ENCODE results near the gene EDAR. TPM values are rescaled to one million over a fixed set of nuclear protein-coding genes. Genes with fewer than 3 reads are reported as not detected.
A peak's percentile ranks its signal among the peaks of the same experiment; 100 is the strongest.

The EDAR gene
- total RNA-seq, 4 donors from 2014 or later: 0.38 to 5.0 (median 0.88) TPM; not detected in 1

- Histone ChIP-seq H3K27ac (no peak overlapping the region), H3K4me3 (no peak overlapping the region), H3K9me3 (no peaks in the 10 kb centered on the region), H3K36me3 (no peaks in the 10 kb centered on the region), H3K4me1 (no peaks in the 10 kb centered on the region), H3K27me3 (no peaks in the 10 kb centered on the region)
- DNase-seq: no peak
- TF ChIP-seq CTCF (IDR thresholded peaks at IDR 0.05) (no peak), POLR2A (IDR thresholded peaks at IDR 0.05) (no peak)
These were observed 11.7 kb upstream of the EDAR start for GRCh38 chr2:109000738-109001137.

DNA sequence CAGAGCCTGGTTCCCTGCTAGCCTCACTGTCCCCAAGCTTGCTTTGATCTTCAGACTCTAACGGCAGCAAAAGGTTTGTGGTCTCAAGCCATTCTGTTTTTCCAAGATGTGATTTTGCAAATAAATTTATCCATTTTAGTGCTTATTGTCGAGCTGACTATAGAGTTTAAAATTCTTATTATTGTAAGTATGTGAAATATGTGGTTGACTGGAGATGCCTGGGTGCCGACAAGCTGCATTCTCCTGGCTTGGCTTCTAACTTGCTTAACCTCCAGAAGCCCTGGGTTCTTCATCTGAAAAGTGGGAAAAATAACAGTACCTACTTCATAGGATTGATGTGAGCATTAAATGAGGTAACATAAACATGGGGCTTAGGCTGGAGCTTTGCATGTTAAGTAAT is 9.9 kb upstream of the EDAR start:
- Histone ChIP-seq H3K27me3 (no peaks in the 10 kb centered on the region), H3K36me3 (no peaks in the 10 kb centered on the region), H3K4me3 (no peak overlapping the region), H3K9me3 (no peaks in the 10 kb centered on the region), H3K27ac (no peak overlapping the region), H3K4me1 (peaks cover 0 to 4% (median 0%) of the 10 kb centered on the region in 4 donors)
- no peak for TF ChIP-seq CTCF (IDR thresholded peaks at IDR 0.05)
- no peak for TF ChIP-seq POLR2A (IDR thresholded peaks at IDR 0.05)
- DNase-seq: no peak

DNA sequence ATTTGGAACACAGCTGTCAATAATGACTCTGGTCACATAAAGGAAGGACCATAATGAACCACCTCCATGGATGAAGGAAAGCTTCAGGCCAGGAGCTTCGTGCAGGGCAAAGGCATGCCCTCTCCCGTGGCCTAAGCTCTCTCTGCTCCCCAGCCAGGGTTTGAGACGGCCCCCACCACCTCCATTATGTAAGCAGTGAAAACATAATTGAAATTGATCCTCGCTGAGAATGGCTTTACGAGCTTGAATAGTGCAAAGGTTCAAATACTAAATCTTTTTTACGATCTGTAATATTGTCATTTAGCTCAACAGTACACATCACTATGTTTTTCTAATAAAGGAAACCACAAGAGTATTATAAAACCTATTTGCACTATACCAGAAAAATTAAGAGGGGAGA is 5.2 kb upstream of the EDAR start:
- H3K27me3 ChIP-seq: no peaks in the 10 kb centered on the region
- H3K4me3 ChIP-seq: no peak overlapping the region
- TF ChIP-seq CTCF (IDR thresholded peaks at IDR 0.05): no peak
- TF ChIP-seq POLR2A (IDR thresholded peaks at IDR 0.05): no peak
- no peaks in the 10 kb centered on the region for H3K36me3 ChIP-seq
- no peak for DNase-seq
- H3K27ac ChIP-seq: no peak overlapping the region
- no peaks in the 10 kb centered on the region for H3K9me3 ChIP-seq
- peaks cover 0 to 19% (median 0%) of the 10 kb centered on the region in 4 donors for H3K4me1 ChIP-seq

DNA sequence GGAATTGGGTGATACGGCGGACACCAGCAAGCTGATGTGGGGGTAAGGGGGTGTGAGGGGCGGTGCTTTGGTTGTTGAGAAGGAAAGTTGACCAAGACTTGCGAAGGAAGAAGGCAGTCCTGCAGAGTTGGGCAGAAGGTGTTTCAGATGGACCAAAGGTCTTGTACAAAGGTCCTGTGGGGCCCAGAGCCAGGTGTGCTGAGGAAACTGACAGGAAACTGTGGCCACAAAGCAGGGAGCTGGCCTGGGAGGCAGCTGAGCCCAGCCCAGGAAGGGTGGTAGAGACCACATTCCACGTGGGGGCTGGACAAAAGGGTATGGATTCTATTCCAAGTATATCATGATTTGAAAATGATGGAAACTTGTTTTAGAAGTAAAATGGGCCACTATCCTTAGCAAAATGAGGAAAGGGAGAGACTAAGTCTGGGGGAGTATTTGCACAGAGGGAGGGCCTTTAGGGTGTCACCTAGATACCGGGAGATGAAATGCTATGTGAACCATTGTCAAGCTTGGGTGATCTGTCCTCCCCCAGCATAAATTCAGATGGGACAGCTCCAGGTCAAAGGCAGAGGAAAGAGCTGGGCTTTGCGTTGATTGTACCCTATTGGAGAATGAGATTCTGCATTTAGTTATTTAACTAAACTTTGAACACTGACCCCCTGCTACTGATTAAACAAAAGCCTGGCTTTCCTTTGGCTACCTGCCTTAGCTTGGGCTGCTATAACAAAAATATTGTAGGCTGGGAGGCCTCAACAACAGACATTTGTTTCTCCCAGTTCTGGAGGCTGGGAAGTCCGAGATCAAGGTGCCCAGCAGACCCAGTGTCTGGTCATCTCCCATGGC is 4.3 kb upstream of the EDAR start:
- Histone ChIP-seq H3K36me3 (no peaks in the 10 kb centered on the region), H3K9me3 (no peaks in the 10 kb centered on the region), H3K4me3 (no peak overlapping the region), H3K27me3 (no peaks in the 10 kb centered on the region), H3K27ac (no peak overlapping the region), H3K4me1 (peaks cover 0 to 23% (median 0%) of the 10 kb centered on the region in 4 donors)
- TF ChIP-seq CTCF (IDR thresholded peaks at IDR 0.05) (no peak), POLR2A (IDR thresholded peaks at IDR 0.05) (no peak)
- peak in 1 of 3 donors; percentile 61 for DNase-seq

- DNase-seq: no peak
- H3K9me3 ChIP-seq: no peaks in the 10 kb centered on the region
- peak overlapping the region in 3 of 4 donors; percentile 16 to 30 (median 29) for H3K4me3 ChIP-seq
- peak overlapping the region in 1 of 4 donors; percentile 28 for H3K27ac ChIP-seq
- TF ChIP-seq POLR2A (IDR thresholded peaks at IDR 0.05): no peak
- H3K27me3 ChIP-seq: no peaks in the 10 kb centered on the region
- H3K36me3 ChIP-seq: no peaks in the 10 kb centered on the region
- H3K4me1 ChIP-seq: peaks cover 0 to 13% (median 0%) of the 10 kb centered on the region in 4 donors
These were observed 784 bp downstream of the EDAR start for GRCh38 chr2:108988076-108988795.

Data from Peyer's patch (tissue), 4 donors.